A673 (cell line): ENCODE data around the gene SERPINC1.

Experiments
- CTCF ChIP-seq: fragments of 300-800, 200-600 bp; sonication (generic); conservative IDR thresholded peaks from 2 replicates; pipeline ENCODE4 v1.5.1; 2017; ENCODE audit warnings: low read depth, mild to moderate bottlenecking, antibody characterized with exemption, low read length, moderate library complexity, mixed read lengths
- EZH2 ChIP-seq: fragments of 200-600 bp; sonication (generic); IDR thresholded peaks from 2 replicates; pipeline ENCODE4 v1.6.1; 2017; ENCODE audit warnings: borderline replicate concordance, low read depth, mild to moderate bottlenecking, mixed read lengths, antibody characterized with exemption, low read length; ENCODE audit not compliant: poor library complexity, severe bottlenecking

GRCh38 chr1:173878251-173878650, 38.9 kb downstream of the SERPINC1 start:
- TF ChIP-seq CTCF (no peak), EZH2 (no peak)
